NCI-H82 treated with DMSO at 0.1 percent for 48 hours (cell line): ENCODE data around the gene ZNF679.
A peak's percentile ranks its signal among the peaks of the same experiment; 100 is the strongest.
"Not testable (repeated sequence)": the region's sequence is repeated elsewhere in the genome, so short reads cannot be mapped to it uniquely, and the experiment has no call there.

ENCODE experiments used
- DNase-seq: peaks from one replicate; lab custom pipeline; 2025; ENCODE audit not compliant: unreplicated experiment; lab: John Stamatoyannopoulos, UW

The ZNF679 gene

GRCh38 chr7:64228174-64228573, at the start of gene ZNF679:
TSS of gene ZNF679 (plus strand) at chr7:64228474. CDS start at chr7:64249118, 20,644 bp downstream.
- not testable (repeated sequence) for DNase-seq

- no peak for DNase-seq
These were observed 47.3 kb upstream of the ZNF679 start for GRCh38 chr7:64180989-64181388.

- DNase-seq: no peak
These were observed 46.7 kb upstream of the ZNF679 start for GRCh38 chr7:64181586-64181985.

- no peak for DNase-seq
These were observed 46.1 kb upstream of the ZNF679 start for GRCh38 chr7:64182036-64182790.

- DNase-seq: no peak
These were observed 45.0 kb upstream of the ZNF679 start for GRCh38 chr7:64183126-64183742.

GRCh38 chr7:64183827-64184372, 44.4 kb upstream of the ZNF679 start:
- no peak for DNase-seq

GRCh38 chr7:64184376-64184775, 43.9 kb upstream of the ZNF679 start:
- DNase-seq: no peak

GRCh38 chr7:64187408-64187807, 40.9 kb upstream of the ZNF679 start:
- DNase-seq: no peak

GRCh38 chr7:64192148-64192704, 36.0 kb upstream of the ZNF679 start:
- DNase-seq: no peak

GRCh38 chr7:64192775-64193174, 35.5 kb upstream of the ZNF679 start:
- DNase-seq: no peak

- no peak for DNase-seq
These were observed 21.4 kb upstream of the ZNF679 start, which contains the start of gene ZNF735 for GRCh38 chr7:64206903-64207302. TSS of gene ZNF735 (plus strand) at chr7:64207203. CDS start at chr7:64207203, 0 bp downstream.

GRCh38 chr7:64219710-64220298, 8.5 kb upstream of the ZNF679 start:
- DNase-seq: not testable (repeated sequence)

GRCh38 chr7:64223366-64223765, 4.9 kb upstream of the ZNF679 start:
- DNase-seq: no peak

GRCh38 chr7:64266341-64266919, 38.2 kb downstream of the ZNF679 start:
- DNase-seq: no peak

- DNase-seq: no peak
These were observed 49.4 kb downstream of the ZNF679 start for GRCh38 chr7:64277630-64278029.

GRCh38 chr7:64294701-64295420, 66.6 kb downstream of the ZNF679 start:
- no peak for DNase-seq

- not testable (repeated sequence) for DNase-seq
These were observed 69.1 kb downstream of the ZNF679 start for GRCh38 chr7:64297418-64297817.

GRCh38 chr7:64300641-64301405, 72.5 kb downstream of the ZNF679 start:
- no peak for DNase-seq

- DNase-seq: peak; percentile 89
These were observed 79.2 kb downstream of the ZNF679 start for GRCh38 chr7:64307254-64308015.
